GM19372 (cell line): ENCODE data around the gene CNOT11.
"Not testable (repeated sequence)": the region's sequence is repeated elsewhere in the genome, so short reads cannot be mapped to it uniquely, and the experiment has no call there.

Source experiments
- ATAC-seq: cut with Tn5 transposase; IDR thresholded peaks from one replicate; pipeline ENCODE4 v1.9.1; 2021; ENCODE audit warnings: mild to moderate bottlenecking, low read depth, moderate library complexity; ENCODE audit not compliant: unreplicated experiment

The CNOT11 gene

DNA sequence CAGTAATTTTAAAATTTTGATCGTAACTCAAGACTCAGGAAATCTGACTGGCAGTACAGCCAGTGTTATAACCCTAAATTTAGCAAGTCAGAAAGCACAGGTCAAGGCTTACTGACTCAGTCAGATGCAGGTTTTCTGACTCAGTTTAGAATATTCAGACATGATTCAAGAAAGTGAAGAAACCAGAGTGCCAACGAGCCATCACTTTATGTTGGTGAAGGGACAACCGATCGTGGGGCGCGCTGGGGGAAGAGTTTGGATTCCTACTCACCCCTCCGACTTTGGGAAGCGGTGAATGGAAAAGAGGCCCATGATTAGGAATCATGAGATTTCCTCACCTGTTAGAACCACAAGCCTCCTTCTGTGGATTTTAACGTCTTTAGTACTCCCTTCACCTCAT is 54.8 kb downstream of the CNOT11 start:
- no peak for ATAC-seq

DNA sequence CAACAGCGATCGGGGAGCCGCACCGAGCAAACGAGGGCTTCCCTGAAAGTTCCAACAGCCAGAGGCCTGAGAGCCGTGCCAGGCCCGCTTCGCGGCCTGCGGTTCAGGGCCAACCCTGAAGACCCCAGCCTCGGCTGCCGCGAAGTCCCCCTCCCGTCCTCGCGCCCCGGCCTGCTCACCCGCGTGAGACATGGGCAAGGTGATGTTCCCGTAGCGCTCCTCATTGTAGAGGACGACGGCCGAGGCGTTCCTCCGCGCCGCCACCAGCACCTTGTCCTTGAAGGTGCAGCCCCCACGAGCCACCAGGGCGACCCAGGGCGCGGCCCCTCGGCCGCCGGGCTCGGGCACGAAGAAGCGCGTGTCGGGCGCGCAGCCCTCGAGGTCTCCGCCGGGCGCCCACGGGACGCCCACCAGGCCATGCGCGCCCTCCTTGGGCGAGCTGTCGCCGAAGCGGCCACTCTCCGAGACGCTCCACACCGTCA is 55.3 kb downstream of the CNOT11 start:
- ATAC-seq, result peak; percentile 22

DNA sequence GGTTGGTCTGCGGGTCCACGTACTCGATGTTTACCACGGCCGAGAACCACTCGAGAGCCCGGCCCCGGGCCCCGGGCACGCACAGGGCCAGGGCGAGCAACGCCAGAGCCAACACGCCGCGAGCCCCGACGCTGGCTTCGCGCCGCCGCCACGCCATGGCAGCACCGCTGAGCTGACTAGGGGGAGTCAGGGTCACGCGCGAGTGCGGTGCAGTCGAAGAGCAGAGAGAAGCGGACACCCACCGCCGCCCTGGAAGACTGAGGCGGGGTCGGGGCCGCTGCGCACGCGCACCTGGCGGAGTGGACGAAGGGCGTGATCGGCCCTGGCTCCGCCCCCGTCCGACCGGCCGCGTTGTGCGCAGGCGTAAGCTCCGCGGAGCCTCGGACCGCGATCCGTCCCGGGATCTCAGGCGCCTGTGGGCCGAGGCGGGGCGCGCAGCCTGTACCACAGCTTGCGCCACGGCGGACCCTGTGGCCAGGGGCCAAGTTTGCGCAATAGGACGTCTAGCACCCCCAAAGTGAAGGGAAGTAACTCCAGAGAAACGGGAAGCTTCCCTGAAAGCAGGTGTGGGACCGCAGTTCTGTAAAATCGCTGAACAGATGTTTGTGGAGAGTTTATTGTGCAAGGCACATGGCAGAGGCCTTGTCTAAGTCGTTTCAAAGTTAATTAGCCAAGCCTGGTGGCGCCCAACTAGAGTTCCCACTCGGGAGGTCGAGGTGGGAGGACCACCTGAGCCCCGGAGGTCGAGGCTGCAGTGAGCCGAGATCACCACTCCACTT is 55.9 kb downstream of the CNOT11 start, which contains the start of gene RNF149:
Gene RNF149 (minus strand): TSS at position 270 of the 779 bp plus-strand sequence. CDS start 113 bp downstream, at position 157.
- peak; percentile 54 for ATAC-seq

DNA sequence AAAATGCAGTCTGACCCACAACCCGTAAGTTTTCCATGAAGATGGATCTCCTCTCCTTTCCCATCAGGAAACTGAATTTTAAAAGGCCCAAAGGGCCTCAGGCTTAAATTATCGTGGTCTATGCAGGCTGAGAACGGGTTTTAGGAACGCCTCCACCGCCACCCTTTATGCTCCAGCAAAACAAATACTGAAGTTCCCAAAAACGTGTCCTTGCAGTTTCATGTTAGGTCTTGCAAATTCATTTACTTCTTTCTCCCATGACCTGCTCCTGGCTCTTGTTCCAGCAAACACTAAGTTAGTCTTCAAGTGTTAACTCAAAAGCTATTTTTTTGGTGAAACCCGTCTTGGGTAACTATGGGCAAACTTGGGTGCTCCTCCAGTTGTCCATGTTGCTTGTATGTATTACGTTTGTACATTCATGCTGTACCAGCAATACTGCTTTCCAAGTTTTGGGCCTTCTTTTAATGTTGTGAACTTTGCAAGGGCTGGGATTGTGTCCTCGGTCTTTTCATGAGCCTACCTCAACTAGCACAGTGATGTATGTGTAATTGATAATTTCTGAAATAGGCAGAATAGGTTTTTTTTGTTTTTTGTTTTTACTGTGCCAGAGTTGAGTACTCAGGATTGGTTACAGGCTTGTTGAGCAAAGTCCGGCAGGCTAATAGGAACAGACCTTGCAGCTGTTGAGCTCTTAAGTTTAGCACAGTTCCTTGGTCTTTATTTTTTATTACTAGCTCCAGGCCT is 57.6 kb downstream of the CNOT11 start:
- no peak for ATAC-seq

DNA sequence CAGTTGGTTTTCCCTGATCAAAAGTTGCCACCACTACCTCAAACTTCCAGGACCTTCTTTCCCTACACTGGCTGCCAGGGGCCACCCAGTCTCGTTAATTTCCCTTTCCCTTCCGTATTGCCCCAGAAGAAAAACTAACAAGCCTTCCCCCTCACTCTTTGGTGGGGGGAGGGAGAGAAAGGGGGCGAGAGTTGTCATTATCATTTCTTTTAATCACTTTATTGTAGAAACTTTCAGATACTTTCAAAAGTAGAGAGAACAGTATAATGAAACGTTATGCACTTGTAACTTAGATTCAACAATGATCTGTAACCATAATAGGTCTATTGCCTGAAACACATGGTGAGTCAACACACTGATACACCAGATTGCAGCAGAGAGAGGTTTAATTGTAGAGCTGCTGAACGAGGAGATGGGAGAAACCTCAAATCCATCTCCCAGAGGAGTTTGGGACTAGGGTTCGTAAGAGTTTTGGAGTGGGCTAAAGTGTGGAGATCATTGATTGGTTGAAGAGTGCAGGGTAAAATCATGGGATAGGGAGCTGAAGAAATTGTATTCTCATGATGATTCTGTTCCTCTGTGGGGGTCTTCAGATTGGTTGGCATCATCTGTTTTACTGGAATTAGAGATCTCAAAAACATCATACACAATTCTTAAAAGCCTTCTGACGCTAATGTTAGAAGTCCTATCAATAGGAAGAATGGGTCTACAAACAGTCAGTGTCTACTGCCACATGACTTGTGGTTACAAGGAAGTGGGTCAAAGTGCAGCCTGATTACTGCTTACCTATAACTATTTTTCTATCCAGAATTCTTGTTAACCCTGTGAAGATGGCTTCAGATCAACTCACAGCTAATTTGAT is 58.4 kb downstream of the CNOT11 start:
- no peak for ATAC-seq

GRCh38 chr2:101311696-101312017 is 59.0 kb downstream of the CNOT11 start:
- no peak for ATAC-seq

DNA sequence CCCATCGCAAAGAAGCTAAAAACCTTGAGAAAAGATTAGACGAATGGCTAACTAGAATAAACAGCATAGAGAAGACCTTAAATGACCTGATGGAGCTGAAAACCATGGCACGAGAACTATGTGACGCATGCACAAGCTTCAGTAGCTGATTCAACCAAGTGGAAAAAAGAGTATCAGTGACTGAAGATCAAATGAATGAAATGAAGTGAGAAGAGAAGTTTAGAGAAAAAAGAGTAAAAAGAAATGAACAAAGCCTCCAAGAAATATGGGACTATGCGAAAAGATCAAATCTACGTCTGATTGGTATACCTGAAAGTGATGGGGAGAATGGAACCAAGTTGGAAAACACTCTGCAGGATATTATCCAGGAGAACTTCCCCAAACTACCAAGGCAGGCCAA is 63.9 kb downstream of the CNOT11 start:
- not testable (repeated sequence) for ATAC-seq
